ENCODE measurements around the gene GLIPR2. TPM values are rescaled to one million over a fixed set of nuclear protein-coding genes. Genes with fewer than 3 reads are reported as not detected.

GLIPR2 gene
- total RNA-seq, 4 donors from 2014 or later: 51.3 to 84.9 (median 59.6) TPM

DNA sequence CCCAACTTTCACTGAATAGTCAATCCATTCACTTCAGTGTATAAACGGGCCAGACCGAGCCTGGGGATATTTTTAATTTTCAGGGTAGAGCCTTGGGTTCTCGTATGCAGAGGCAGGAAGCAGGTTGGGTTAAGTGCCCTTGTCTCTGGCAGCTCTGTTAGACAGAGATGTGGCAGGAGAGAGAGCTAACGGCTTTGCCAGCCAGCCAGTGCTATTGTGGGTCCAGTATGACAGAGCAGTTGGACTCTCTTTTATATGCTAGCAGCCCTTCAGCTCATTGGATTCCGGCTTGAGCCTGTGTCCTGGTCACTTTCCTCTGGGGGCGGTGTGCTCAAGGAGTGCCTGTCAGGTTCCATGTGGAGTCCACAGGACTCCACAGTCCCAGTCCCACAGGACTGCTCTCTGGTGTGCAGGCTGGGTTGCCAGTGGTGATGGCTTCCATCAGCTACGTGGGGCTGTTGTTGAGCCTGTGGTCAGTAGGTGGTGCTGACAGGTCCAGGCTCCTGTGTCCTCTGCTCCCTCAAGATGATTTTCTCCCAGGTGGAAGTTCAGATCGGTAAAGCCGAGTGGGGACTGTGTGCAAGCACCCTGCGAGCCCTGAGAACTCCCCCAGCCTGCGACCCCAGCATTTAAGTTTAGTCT, 68.5 kb downstream of the GLIPR2 start:
- Histone ChIP-seq H3K9me3 (no peaks in the 10 kb centered on the region), H3K27me3 (no peaks in the 10 kb centered on the region), H3K4me3 (no peak overlapping the region), H3K27ac (replicated peaks in 1 of 4) (no peak overlapping the region), H3K36me3 (peaks cover 73 to 99% (median 96%) of the 10 kb centered on the region in 4 donors), H3K4me1 (peaks cover 32 to 39% (median 34%) of the 10 kb centered on the region in 4 donors)
- intact Hi-C loops (cut with DNase I): no loop called here
- DNase-seq (ENCODE audit: extremely low spot score): no peak
- TF ChIP-seq POLR2AphosphoS5 (IDR thresholded peaks at IDR 0.05) (no peak), POLR2A (IDR thresholded peaks at IDR 0.05; ENCODE audit: low read depth) (no peak), EP300 (IDR thresholded peaks at IDR 0.05) (no peak)
- TF ChIP-seq, protein P1, sequence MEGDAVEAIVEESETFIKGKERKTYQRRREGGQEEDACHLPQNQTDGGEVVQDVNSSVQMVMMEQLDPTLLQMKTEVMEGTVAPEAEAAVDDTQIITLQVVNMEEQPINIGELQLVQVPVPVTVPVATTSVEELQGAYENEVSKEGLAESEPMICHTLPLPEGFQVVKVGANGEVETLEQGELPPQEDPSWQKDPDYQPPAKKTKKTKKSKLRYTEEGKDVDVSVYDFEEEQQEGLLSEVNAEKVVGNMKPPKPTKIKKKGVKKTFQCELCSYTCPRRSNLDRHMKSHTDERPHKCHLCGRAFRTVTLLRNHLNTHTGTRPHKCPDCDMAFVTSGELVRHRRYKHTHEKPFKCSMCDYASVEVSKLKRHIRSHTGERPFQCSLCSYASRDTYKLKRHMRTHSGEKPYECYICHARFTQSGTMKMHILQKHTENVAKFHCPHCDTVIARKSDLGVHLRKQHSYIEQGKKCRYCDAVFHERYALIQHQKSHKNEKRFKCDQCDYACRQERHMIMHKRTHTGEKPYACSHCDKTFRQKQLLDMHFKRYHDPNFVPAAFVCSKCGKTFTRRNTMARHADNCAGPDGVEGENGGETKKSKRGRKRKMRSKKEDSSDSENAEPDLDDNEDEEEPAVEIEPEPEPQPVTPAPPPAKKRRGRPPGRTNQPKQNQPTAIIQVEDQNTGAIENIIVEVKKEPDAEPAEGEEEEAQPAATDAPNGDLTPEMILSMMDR (IDR thresholded peaks at IDR 0.05): peak in 1 of 3 experiments; percentile 9
- WGBS: 80% methylated on average over 8 of the region's 11 CpGs

DNA sequence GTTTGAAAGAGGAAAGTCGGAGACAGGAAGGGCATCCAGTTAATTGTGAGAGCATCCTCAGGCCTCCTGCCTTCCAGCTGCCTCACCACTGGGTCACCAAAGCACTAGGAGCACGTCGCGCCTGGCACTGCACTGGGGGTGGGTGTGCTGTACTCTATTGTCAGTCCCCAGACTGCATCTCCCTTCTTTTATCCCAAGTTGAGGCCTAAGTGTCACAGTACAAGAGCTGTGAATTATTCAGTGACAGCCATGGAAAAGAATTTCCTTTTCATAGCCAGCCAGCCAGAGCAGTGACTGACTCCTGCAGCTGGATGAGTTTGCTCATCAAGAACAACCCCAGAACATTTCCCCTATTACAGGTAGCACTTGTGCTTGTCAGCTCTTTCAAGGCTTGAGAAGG, 70.5 kb downstream of the GLIPR2 start:
- 76% methylated on average over 4 of the region's 4 CpGs for WGBS
- no peak overlapping the region for H3K27ac ChIP-seq (replicated peaks in 1 of 4)
- intact Hi-C loops (cut with DNase I): no loop called here

DNA sequence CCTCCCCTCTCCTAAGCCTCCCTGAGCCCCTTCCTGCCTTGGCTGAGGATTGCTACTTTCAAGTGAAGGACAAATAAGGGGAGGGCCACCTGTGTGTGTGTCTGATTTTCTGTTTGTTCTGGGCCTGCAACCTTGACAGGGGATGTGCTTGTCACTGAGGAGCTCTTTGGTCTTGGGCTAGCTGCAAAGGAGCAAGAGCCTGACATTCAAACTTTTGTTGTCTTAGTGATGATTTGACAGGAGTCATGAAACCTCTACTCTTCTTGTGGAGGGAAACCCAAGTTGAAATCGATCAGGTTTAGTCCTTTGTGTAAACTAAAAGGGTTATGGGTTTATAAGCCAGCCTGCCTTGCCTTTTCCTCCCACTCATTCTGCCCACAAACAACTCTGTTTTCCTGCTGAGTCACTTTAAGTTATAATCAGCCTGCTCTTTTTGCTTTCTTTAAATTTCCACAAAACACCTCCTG, 71.0 kb downstream of the GLIPR2 start:
- no peak for TF ChIP-seq EP300 (IDR thresholded peaks at IDR 0.05)
- TF ChIP-seq, protein P1 (IDR thresholded peaks at IDR 0.05): no peak
- TF ChIP-seq POLR2A (IDR thresholded peaks at IDR 0.05; ENCODE audit: low read depth): no peak
- TF ChIP-seq POLR2AphosphoS5 (IDR thresholded peaks at IDR 0.05): no peak
- DNase-seq (ENCODE audit: extremely low spot score): no peak
- intact Hi-C loops (cut with DNase I): no loop called here
- WGBS: 57% methylated on average over 1 of the region's 1 CpG
- H3K4me1 ChIP-seq: peaks cover 53 to 62% (median 56%) of the 10 kb centered on the region in 4 donors
- H3K36me3 ChIP-seq: peaks cover 66 to 99% (median 89%) of the 10 kb centered on the region in 4 donors
- peak overlapping the region in 2 of 4 donors; percentile 12 to 21 for H3K27ac ChIP-seq (replicated peaks in 1 of 4)
- no peak overlapping the region for H3K4me3 ChIP-seq
- H3K27me3 ChIP-seq: no peaks in the 10 kb centered on the region
- no peaks in the 10 kb centered on the region for H3K9me3 ChIP-seq

More for the DNA sequence above, 70.5 kb downstream of the GLIPR2 start:
- peaks cover 50 to 56% (median 53%) of the 10 kb centered on the region in 4 donors for H3K4me1 ChIP-seq
- TF ChIP-seq POLR2A (IDR thresholded peaks at IDR 0.05; ENCODE audit: low read depth) (no peak), EP300 (IDR thresholded peaks at IDR 0.05) (no peak), POLR2AphosphoS5 (IDR thresholded peaks at IDR 0.05) (no peak)
- TF ChIP-seq, protein P1 (IDR thresholded peaks at IDR 0.05): no peak
- no peaks in the 10 kb centered on the region for H3K9me3 ChIP-seq
- peaks cover 67 to 99% (median 89%) of the 10 kb centered on the region in 4 donors for H3K36me3 ChIP-seq
- H3K27me3 ChIP-seq: no peaks in the 10 kb centered on the region
- H3K4me3 ChIP-seq: no peak overlapping the region
- DNase-seq (ENCODE audit: extremely low spot score): no peak

DNA sequence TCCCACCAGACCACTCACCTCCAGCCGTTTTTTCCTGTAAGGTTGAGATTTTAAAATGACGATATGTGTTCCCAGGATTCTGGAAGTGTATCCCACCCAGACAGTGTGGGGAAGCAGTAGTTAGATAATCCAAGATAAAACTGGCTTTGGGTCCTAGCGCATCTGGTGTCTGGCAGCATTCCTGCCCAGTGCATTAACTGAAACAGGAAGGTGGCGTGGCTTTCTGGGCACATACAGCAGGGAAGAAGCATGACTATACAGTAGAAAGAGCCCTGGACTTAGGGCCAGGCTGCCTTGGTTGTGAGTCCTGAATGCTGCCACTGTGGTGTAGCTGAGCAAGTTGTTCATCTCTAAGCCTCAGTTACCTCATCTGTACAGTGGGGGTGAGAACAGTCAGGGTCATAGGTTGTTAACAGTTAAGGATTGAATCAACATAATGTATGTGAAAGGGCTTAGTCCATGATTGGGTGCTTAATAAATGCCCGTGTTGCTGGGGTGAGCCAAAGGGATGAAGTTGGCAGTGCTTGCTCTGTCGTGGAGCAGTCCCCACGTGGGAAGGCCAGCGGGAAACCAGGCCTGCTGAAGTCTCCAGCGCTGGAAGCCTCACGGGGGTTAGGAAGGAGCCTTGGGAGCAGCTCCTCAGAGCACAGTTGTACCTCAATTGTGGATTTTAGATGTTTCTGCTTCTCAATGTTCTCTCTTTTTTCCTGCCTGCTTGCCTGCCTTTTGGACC, 72.2 kb downstream of the GLIPR2 start:
- Histone ChIP-seq H3K9me3 (no peaks in the 10 kb centered on the region), H3K27ac (replicated peaks in 1 of 4) (peak overlapping the region in 1 of 4 donors; percentile 3), H3K27me3 (no peaks in the 10 kb centered on the region), H3K4me1 (peaks cover 55 to 68% (median 62%) of the 10 kb centered on the region in 4 donors), H3K36me3 (peaks cover 54 to 98% (median 86%) of the 10 kb centered on the region in 4 donors), H3K4me3 (no peak overlapping the region)
- intact Hi-C loops (cut with DNase I): no loop called here
- TF ChIP-seq POLR2A (IDR thresholded peaks at IDR 0.05; ENCODE audit: low read depth) (no peak), POLR2AphosphoS5 (IDR thresholded peaks at IDR 0.05) (no peak)
- TF ChIP-seq, protein P1 (IDR thresholded peaks at IDR 0.05): no peak
- DNase-seq (ENCODE audit: extremely low spot score): no peak
- 69% methylated on average over 10 of the region's 10 CpGs for WGBS
